Testis (tissue), 2 donors: ENCODE results near the gene ZNF775.

Experiments used
- POLR2A ChIP-seq: fragments of 450-650 bp; IDR thresholded peaks from one replicate; pipeline ENCODE4 v1.6.1; 2017; ENCODE audit warnings: antibody characterized with exemption, mild to moderate bottlenecking, moderate library complexity
- TF ChIP-seq, protein P1 (sequence below), 3 experiments: fragments of 450-650 bp in 2 of 3; fragments of 200-600 bp in 1 of 3; sonication (generic) in 1 of 3; IDR thresholded peaks; one replicate each; pipeline ENCODE4 v1.5.1; 2016 to 2019; ENCODE audit warnings: antibody characterized with exemption in 3 of 3, mild to moderate bottlenecking in 2 of 3, moderate library complexity in 1 of 3

DNA sequence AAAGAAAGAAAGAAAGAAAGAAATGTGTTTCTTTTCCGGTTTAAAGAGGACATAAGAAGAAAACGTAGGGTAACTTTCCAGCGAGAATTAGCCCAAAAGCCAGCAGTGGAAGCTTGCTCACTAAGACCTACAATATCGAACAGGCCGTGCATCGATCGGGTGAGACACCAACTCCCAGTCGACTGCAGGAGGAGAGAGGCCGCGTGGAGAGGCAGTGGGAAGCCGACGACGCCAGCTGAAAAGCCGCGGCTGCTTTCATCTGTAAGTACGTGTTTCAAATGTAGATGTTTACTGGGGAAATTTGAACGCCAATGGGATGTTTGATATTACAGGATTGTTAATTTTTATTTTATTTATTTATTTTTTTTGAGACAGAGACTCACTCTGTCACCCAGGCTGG is 42.7 kb downstream of the ZNF775 start:
- TF ChIP-seq, protein P1, sequence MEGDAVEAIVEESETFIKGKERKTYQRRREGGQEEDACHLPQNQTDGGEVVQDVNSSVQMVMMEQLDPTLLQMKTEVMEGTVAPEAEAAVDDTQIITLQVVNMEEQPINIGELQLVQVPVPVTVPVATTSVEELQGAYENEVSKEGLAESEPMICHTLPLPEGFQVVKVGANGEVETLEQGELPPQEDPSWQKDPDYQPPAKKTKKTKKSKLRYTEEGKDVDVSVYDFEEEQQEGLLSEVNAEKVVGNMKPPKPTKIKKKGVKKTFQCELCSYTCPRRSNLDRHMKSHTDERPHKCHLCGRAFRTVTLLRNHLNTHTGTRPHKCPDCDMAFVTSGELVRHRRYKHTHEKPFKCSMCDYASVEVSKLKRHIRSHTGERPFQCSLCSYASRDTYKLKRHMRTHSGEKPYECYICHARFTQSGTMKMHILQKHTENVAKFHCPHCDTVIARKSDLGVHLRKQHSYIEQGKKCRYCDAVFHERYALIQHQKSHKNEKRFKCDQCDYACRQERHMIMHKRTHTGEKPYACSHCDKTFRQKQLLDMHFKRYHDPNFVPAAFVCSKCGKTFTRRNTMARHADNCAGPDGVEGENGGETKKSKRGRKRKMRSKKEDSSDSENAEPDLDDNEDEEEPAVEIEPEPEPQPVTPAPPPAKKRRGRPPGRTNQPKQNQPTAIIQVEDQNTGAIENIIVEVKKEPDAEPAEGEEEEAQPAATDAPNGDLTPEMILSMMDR (IDR thresholded peaks at IDR 0.05), result no peak
- no peak for TF ChIP-seq POLR2A
